Adrenal gland (tissue), 12 donors: ENCODE data around the gene DIP2C. TPM values are rescaled to one million over a fixed set of nuclear protein-coding genes. Genes with fewer than 3 reads are reported as not detected.
"Not testable (repeated sequence)": the region's sequence is repeated elsewhere in the genome, so short reads cannot be mapped to it uniquely, and the experiment has no call there.

Experiments used
- DNase-seq, 7 donors: peaks; one replicate each; pipeline ENCODE4 v3.0.0-alpha.2; 2019 to 2020
- H3K27ac ChIP-seq, 5 donors: fragments of 200-600 bp; sonication (generic) in 4 of 5; 1 replicate in 3 of 5; 2 replicates in 2 of 5; pipeline versions ENCODE4 v1.5.1 to v1.8.0; 2016 to 2020; ENCODE audit warnings: mild to moderate bottlenecking in 1 of 5
- H3K27me3 ChIP-seq: fragments of 200-600 bp; 2 replicates; pipeline ENCODE4 v1.8.0; 2021
- H3K36me3 ChIP-seq, 2 donors: fragments of 200-600 bp; replicated peaks in 1 of 2; 1 replicate in 1 of 2; 2 replicates in 1 of 2; pipeline versions ENCODE4 v1.5.1 to v1.8.0; 2018 to 2022
- H3K4me1 ChIP-seq, 2 donors: fragments of 200-600 bp; replicated peaks in 1 of 2; 1 replicate in 1 of 2; 2 replicates in 1 of 2; pipeline versions ENCODE4 v1.5.1 to v1.8.0; 2018 to 2021
- H3K4me3 ChIP-seq, 4 donors: fragments of 200-600 bp; sonication (generic) in 3 of 4; one replicate each; pipeline ENCODE4 v1.5.1; 2016 to 2018
- H3K9me3 ChIP-seq, 3 donors: fragments of 200-600 bp; sonication (generic) in 1 of 3; replicated peaks in 1 of 3; 1 replicate in 2 of 3; 2 replicates in 1 of 3; pipeline versions ENCODE4 v1.5.1 to v1.8.0; 2016 to 2021
- POLR2A ChIP-seq, 2 donors: fragments of 450-650 bp; IDR thresholded peaks; one replicate each; pipeline ENCODE4 v1.6.1; 2017; ENCODE audit warnings: antibody characterized with exemption in 2 of 2, mild to moderate bottlenecking in 2 of 2, moderate library complexity in 1 of 2
- WGBS, 4 donors: extraction: QIAGEN DNeasy Blood & Tissue Kit in 2 of 4; methylation state at CpG; one replicate each; pipeline versions ENCODE4 v1.1.5 to v1.1.7; 2013 to 2017; 5-methylcytosine and 5-hydroxymethylcytosine counted together
- intact Hi-C, 2 donors: fragments of 100-400 bp; cut with DNase I; formaldehyde crosslinking; loops; one replicate each; pipeline versions ENCODE4 v1.14.1 to v1.15.0; 2022 to 2023
- polyA plus RNA-seq, 3 donors: library from polyadenylated mRNA; stranded (reverse); fragments of 200-250 nt in 2 of 3; fragments of 350-450 nt in 1 of 3; fragmentation: Illumina TruSeq in 1 of 3; extraction: RNeasy Lipid Tissue Mini Kit (QIAGEN cat#74804) in 1 of 3; gene quantifications; one replicate each; pipeline ENCODE4 v1.2.3, GENCODE V29; 2013 to 2014
- total RNA-seq, 9 donors: library from RNA; depleted of rRNA in 4 of 9; stranded (reverse); fragments of >200 nt in 4 of 9; fragments of 120-200 nt in 1 of 9; fragmentation: NEBNext Ultra II Directional in 1 of 9; extraction: Animal tissue kit (Norgen Biotek cat#: 25700) in 1 of 9; gene quantifications; one replicate each; pipeline versions ENCODE4 v1.1.0 to v1.2.4, GENCODE V29; 2013 to 2023
- TF ChIP-seq, protein P1 (sequence below), 6 experiments: fragments of 450-650 bp in 4 of 6; fragments of 200-600 bp in 2 of 6; sonication (generic) in 1 of 6; IDR thresholded peaks; 1 replicate in 5 of 6; 2 replicates in 1 of 6; pipeline versions ENCODE4 v1.5.1 to v1.8.0; 2016 to 2021; ENCODE audit warnings: antibody characterized with exemption in 6 of 6, mild to moderate bottlenecking in 2 of 6, moderate library complexity in 1 of 6
- donor health status: healthy with polysubstance abuse.
- donor health status: Bipolar disorder and iron deficiency.
- donor health status: DM: yes; HTN: yes; CAD: no.
- donor health status: DM: no; HTN: no; CAD: no.
- donor health status: DM: no; HTN: no; CAD: no.
- donor health status: DM: yes; HTN: yes; CAD: no.

DIP2C gene
- total and polyA plus RNA-seq, 12 donors: 4.8 to 23.9 (median 19.7) TPM

DNA sequence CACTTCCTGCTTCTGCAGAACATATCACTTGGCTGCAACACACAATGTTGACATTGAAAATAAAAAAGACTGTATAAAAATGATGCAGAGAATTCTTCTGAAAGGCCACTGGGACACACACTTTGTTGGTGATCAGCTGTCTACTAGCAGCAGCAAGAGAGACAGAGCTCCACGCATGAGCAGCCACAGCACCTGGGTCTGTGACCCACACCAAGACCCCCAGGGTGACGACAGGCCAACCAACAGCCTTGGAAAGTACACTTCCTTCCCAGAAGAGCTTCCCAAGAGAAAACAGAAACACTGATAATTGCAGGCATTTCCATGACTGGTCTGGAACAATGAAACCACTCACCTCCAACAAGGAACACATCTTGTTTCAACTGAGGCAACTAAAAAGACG is 239.0 kb downstream of the DIP2C start:
- no peaks in the 10 kb centered on the region for H3K27me3 ChIP-seq
- H3K9me3 ChIP-seq: no peaks in the 10 kb centered on the region
- peaks cover 0 to 6% of the 10 kb centered on the region in 2 donors for H3K4me1 ChIP-seq
- no peak overlapping the region for H3K4me3 ChIP-seq
- 59 to 72% (median 64%) methylated on average over 3 of the region's 3 CpGs for WGBS, 4 donors
- intact Hi-C loops: no loop called here
- H3K27ac ChIP-seq: no peak overlapping the region
- DNase-seq: no peak
- no peaks in the 10 kb centered on the region for H3K36me3 ChIP-seq
- TF ChIP-seq, protein P1, sequence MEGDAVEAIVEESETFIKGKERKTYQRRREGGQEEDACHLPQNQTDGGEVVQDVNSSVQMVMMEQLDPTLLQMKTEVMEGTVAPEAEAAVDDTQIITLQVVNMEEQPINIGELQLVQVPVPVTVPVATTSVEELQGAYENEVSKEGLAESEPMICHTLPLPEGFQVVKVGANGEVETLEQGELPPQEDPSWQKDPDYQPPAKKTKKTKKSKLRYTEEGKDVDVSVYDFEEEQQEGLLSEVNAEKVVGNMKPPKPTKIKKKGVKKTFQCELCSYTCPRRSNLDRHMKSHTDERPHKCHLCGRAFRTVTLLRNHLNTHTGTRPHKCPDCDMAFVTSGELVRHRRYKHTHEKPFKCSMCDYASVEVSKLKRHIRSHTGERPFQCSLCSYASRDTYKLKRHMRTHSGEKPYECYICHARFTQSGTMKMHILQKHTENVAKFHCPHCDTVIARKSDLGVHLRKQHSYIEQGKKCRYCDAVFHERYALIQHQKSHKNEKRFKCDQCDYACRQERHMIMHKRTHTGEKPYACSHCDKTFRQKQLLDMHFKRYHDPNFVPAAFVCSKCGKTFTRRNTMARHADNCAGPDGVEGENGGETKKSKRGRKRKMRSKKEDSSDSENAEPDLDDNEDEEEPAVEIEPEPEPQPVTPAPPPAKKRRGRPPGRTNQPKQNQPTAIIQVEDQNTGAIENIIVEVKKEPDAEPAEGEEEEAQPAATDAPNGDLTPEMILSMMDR (IDR thresholded peaks at IDR 0.05): no peak
- no peak for TF ChIP-seq POLR2A (IDR thresholded peaks at IDR 0.05)

DNA sequence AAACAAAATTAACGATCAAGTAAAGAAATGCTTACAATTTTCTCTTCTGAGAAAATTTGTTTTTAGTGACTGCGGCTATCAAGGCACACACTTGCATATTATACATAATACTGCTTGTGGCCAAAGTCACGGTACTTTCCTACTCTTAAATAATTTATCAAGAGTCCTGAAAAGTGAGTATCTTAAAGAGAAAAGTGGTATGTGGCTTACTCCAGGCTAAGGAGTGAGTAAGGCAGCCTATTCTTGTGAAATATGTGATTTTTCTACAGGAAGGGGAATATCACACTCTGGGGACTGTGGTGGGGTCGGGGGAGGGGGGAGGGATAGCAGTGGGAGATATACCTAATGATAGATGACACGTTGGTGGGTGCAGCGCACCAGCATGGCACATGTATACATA is 240.1 kb downstream of the DIP2C start:
- DNase-seq, H3K9me3 ChIP-seq, H3K27ac ChIP-seq, H3K4me1 ChIP-seq, intact Hi-C loops, H3K36me3 ChIP-seq, H3K27me3 ChIP-seq, H3K4me3 ChIP-seq: not testable (repeated sequence)
- WGBS, 4 donors: 82 to 91% (median 88%) methylated on average over 4 to 6 of the region's 6 CpGs

DNA sequence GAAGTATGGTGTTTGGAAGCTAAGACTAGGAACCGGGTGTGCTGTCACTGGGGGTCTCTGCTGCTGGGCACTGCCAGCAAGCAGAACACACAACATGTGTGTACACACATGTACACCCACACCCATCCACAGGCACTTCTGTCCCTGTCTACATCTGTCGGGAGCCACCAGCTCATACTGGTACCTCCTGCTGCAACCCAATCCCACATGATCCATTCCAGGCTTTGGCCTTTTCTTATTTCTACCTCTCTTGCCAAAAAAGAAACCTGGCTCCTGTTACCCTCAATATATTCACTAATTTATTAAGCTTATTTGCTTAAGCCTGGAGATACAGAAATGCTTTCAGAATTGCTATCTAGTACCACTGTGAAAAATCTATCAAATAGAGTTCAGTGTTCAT is 246.0 kb downstream of the DIP2C start:
- H3K4me1 ChIP-seq: no peaks in the 10 kb centered on the region
- WGBS, 4 donors: 92 to 96% (median 94%) methylated on average over 2 of the region's 2 CpGs
- no peaks in the 10 kb centered on the region for H3K9me3 ChIP-seq
- no peaks in the 10 kb centered on the region for H3K27me3 ChIP-seq
- H3K36me3 ChIP-seq: peaks cover 0 to 6% of the 10 kb centered on the region in 2 donors
- no peak overlapping the region for H3K27ac ChIP-seq
- no peak overlapping the region for H3K4me3 ChIP-seq
- TF ChIP-seq, protein P1 (IDR thresholded peaks at IDR 0.05): no peak
- no peak for TF ChIP-seq POLR2A (IDR thresholded peaks at IDR 0.05)
- no peak for DNase-seq
- intact Hi-C loops: no loop called here

DNA sequence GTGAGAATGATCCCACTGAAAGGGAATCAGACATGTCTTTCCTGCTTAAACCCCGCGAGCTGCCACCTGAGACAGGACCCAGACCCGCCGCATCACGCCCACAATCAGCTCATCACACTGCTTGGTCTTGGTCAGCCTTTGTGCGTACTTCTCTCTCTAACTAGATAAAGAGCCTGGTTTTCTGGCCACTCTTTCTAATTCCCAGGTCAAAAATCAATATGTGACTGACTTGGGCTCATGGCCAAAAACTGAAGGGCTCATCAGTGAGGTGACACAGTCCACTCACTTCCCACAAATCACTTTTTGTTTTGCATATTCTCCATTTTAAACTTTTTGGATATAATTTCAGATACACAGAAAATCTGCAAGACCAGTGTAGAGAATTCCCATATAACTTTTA is 247.3 kb downstream of the DIP2C start:
- H3K4me3 ChIP-seq: no peak overlapping the region
- H3K27me3 ChIP-seq: no peaks in the 10 kb centered on the region
- H3K27ac ChIP-seq: no peak overlapping the region
- TF ChIP-seq, protein P1 (IDR thresholded peaks at IDR 0.05): no peak
- no peak for TF ChIP-seq POLR2A (IDR thresholded peaks at IDR 0.05)
- intact Hi-C loops: no loop called here
- no peaks in the 10 kb centered on the region for H3K4me1 ChIP-seq
- no peak for DNase-seq
- H3K36me3 ChIP-seq: peaks cover 0 to 6% of the 10 kb centered on the region in 2 donors
- 94 to 100% (median 96%) methylated on average over 4 to 6 of the region's 6 CpGs for WGBS, 4 donors
- no peaks in the 10 kb centered on the region for H3K9me3 ChIP-seq

DNA sequence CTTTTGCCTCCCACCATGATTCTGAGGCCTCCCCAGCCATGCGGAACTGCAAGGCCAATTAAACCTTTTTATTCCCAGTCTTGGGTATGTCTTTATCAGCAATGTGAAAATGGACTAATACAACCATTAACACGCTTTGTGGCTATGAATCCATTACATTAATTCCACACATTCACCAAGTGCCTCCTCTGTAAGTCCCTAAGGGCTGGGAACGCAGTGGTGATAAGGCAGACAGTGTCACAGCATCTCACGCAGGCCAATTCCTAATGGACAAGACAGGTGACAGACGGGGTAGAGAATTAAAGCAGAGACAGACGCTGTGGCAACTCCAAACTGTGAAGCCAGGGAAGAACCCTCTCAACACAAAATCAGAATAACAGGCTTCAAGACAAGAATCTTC is 247.8 kb downstream of the DIP2C start:
- no peak for DNase-seq
- no peak for TF ChIP-seq POLR2A (IDR thresholded peaks at IDR 0.05)
- TF ChIP-seq, protein P1 (IDR thresholded peaks at IDR 0.05): no peak
- 96 to 97% (median 96%) methylated on average over 6 of the region's 6 CpGs for WGBS, 4 donors
- Histone ChIP-seq H3K36me3 (peaks cover 0 to 6% of the 10 kb centered on the region in 2 donors), H3K27me3 (no peaks in the 10 kb centered on the region), H3K9me3 (no peaks in the 10 kb centered on the region), H3K4me1 (no peaks in the 10 kb centered on the region), H3K27ac (no peak overlapping the region), H3K4me3 (no peak overlapping the region)
- intact Hi-C loops: no loop called here
